Measurements from ENCODE around the gene ZNF691. TPM values are rescaled to one million over a fixed set of nuclear protein-coding genes. Genes with fewer than 3 reads are reported as not detected.

ZNF691 gene
- total RNA-seq, 6 donors from 2014 or later: 7.0 to 17.8 (median 9.4) TPM

DNA sequence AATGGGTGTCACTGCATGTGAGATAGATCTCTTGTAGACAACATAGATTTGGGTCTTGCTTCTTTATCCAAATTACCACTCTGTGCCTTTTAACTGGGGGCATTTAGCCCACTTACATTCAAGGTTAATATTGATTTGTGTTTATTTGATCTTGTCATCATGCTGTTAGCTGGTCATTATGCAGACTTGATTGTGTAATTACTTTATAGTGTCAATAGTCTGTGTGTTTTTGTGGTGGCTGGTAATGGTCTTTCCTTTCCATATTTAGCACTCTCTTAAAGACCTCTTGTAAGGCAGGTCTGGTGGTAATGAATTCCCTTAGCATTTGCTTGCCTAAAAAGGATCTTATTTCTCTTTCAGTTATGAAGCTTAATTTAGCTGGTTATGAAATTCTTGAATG is 29.6 kb downstream of the ZNF691 start:
- no peak for ATAC-seq (ENCODE audit: low FRiP score in 2 of 2)
- H3K27me3 ChIP-seq: no peaks in the 10 kb centered on the region
- no peak overlapping the region for H3K4me3 ChIP-seq

DNA sequence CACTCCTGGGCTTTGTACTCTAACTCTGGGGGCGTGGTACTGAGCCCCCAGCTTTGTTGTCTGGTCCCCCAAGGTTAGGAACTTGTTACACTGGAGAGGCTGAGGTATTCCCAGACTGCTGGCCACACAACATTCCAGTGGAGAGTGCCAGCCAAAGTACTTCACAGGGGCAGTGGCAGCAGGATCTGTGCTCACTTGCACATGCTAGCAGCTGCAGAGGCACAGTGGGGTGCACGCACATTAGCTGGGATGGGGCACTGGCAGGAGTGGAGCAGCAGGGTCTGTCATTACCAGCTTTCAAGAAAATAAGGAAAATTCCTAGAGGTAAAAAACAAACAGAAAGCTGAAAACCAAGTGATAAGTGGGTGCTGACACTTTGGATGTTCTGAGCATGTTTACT is 31.0 kb downstream of the ZNF691 start:
- Histone ChIP-seq H3K9me3 (no peaks in the 10 kb centered on the region), H3K27ac (no peak overlapping the region), H3K36me3 (no peaks in the 10 kb centered on the region), H3K4me1 (no peaks in the 10 kb centered on the region), H3K27me3 (no peaks in the 10 kb centered on the region), H3K4me3 (no peak overlapping the region)
- DNase-seq (no peak), ATAC-seq (ENCODE audit: low FRiP score in 2 of 2) (no peak)
- WGBS, 2 donors: 45 to 77% methylated on average over 1 to 2 of the region's 2 CpGs
- TF ChIP-seq EP300 (IDR thresholded peaks at IDR 0.05) (no peak), POLR2AphosphoS5 (IDR thresholded peaks at IDR 0.05) (no peak), POLR2A (IDR thresholded peaks at IDR 0.05) (no peak), CTCF (IDR thresholded peaks at IDR 0.05) (no peak)

More for the DNA sequence above, 29.6 kb downstream of the ZNF691 start:
- Histone ChIP-seq H3K27ac (no peak overlapping the region), H3K36me3 (no peaks in the 10 kb centered on the region), H3K9me3 (no peaks in the 10 kb centered on the region), H3K4me1 (no peaks in the 10 kb centered on the region)
- no peak for DNase-seq
- TF ChIP-seq POLR2AphosphoS5 (IDR thresholded peaks at IDR 0.05): no peak
- no peak for TF ChIP-seq POLR2A (IDR thresholded peaks at IDR 0.05)
- no peak for TF ChIP-seq CTCF (IDR thresholded peaks at IDR 0.05)
- no peak for TF ChIP-seq EP300 (IDR thresholded peaks at IDR 0.05)

GRCh38 chr1:42880384-42880783 is 34.0 kb downstream of the ZNF691 start:
- DNase-seq: no peak
- ATAC-seq (ENCODE audit: low FRiP score in 2 of 2): peak in 1 of 2 donors; percentile 26
- Histone ChIP-seq H3K36me3 (no peaks in the 10 kb centered on the region), H3K4me1 (no peaks in the 10 kb centered on the region), H3K9me3 (no peaks in the 10 kb centered on the region), H3K4me3 (no peak overlapping the region), H3K27me3 (no peaks in the 10 kb centered on the region), H3K27ac (no peak overlapping the region)
- no peak for TF ChIP-seq POLR2AphosphoS5 (IDR thresholded peaks at IDR 0.05)
- no peak for TF ChIP-seq CTCF (IDR thresholded peaks at IDR 0.05)
- no peak for TF ChIP-seq POLR2A (IDR thresholded peaks at IDR 0.05)
- TF ChIP-seq EP300 (IDR thresholded peaks at IDR 0.05): no peak
- WGBS, 2 donors: 77 to 88% methylated on average over 3 to 4 of the region's 4 CpGs

GRCh38 chr1:42886046-42886739 is 39.8 kb downstream of the ZNF691 start:
- DNase-seq: peak in 1 of 2 donors; percentile 52
- no peaks in the 10 kb centered on the region for H3K4me1 ChIP-seq
- H3K36me3 ChIP-seq: no peaks in the 10 kb centered on the region
- no peaks in the 10 kb centered on the region for H3K9me3 ChIP-seq
- H3K27me3 ChIP-seq: no peaks in the 10 kb centered on the region
- no peak for TF ChIP-seq POLR2A (IDR thresholded peaks at IDR 0.05)
- no peak for TF ChIP-seq EP300 (IDR thresholded peaks at IDR 0.05)
- TF ChIP-seq POLR2AphosphoS5 (IDR thresholded peaks at IDR 0.05): no peak
- no peak for TF ChIP-seq CTCF (IDR thresholded peaks at IDR 0.05)
- H3K4me3 ChIP-seq: no peak overlapping the region
- no peak for ATAC-seq (ENCODE audit: low FRiP score in 2 of 2)
- no peak overlapping the region for H3K27ac ChIP-seq
- WGBS, 2 donors: 88 to 90% methylated on average over 15 to 16 of the region's 16 CpGs

GRCh38 chr1:42886800-42887199 is 40.4 kb downstream of the ZNF691 start:
- no peak overlapping the region for H3K4me3 ChIP-seq
- ATAC-seq (ENCODE audit: low FRiP score in 2 of 2) (no peak), DNase-seq (peak in 1 of 2 donors; percentile 59)
- peaks cover 0 to 2% (median 0%) of the 10 kb centered on the region in 4 donors for H3K4me1 ChIP-seq
- no peaks in the 10 kb centered on the region for H3K36me3 ChIP-seq
- H3K27ac ChIP-seq: no peak overlapping the region
- no peaks in the 10 kb centered on the region for H3K27me3 ChIP-seq
- WGBS, 2 donors: 69% methylated on average over 9 to 21 of the region's 21 CpGs
- TF ChIP-seq EP300 (IDR thresholded peaks at IDR 0.05) (no peak), POLR2AphosphoS5 (IDR thresholded peaks at IDR 0.05) (no peak), CTCF (IDR thresholded peaks at IDR 0.05) (no peak), POLR2A (IDR thresholded peaks at IDR 0.05) (no peak)
- H3K9me3 ChIP-seq: no peaks in the 10 kb centered on the region
